Progenitor cell of endocrine pancreas (in vitro differentiated cells): ENCODE measurements around the gene DENND1A. TPM values are rescaled to one million over a fixed set of nuclear protein-coding genes. Genes with fewer than 3 reads are reported as not detected.

ENCODE experiments used
- DNase-seq: peaks from one replicate; pipeline ENCODE4 v3.0.0; 2021; ENCODE audit warnings: low spot score; ENCODE audit not compliant: unreplicated experiment
- H3K27ac Mint-ChIP-seq: 2 replicates; pipeline ENCODE4 v1.8.0; 2021; ENCODE audit warnings: mild to moderate bottlenecking, moderate library complexity, mixed read lengths
- H3K27me3 Mint-ChIP-seq: 2 replicates; pipeline ENCODE4 v1.8.0; 2021; ENCODE audit warnings: mixed read lengths
- H3K36me3 Mint-ChIP-seq: 2 replicates; pipeline ENCODE4 v1.8.0; 2022; ENCODE audit warnings: mixed read lengths; ENCODE audit not compliant: insufficient read depth
- H3K4me1 Mint-ChIP-seq: 2 replicates; pipeline ENCODE4 v1.8.0; 2021; ENCODE audit warnings: low read depth, mixed read lengths
- H3K4me3 Mint-ChIP-seq: 2 replicates; pipeline ENCODE4 v1.8.0; 2021; ENCODE audit warnings: low read depth, mild to moderate bottlenecking, moderate library complexity, mixed read lengths
- H3K9me3 Mint-ChIP-seq: 2 replicates; pipeline ENCODE4 v1.8.0; 2021; ENCODE audit warnings: low read depth, mixed read lengths
- CTCF ChIP-seq: fragments of 200-600 bp; sonication (generic); IDR thresholded peaks from one replicate; pipeline ENCODE4 v1.5.0; 2021; ENCODE audit warnings: antibody characterized with exemption, mild to moderate bottlenecking; ENCODE audit not compliant: unreplicated experiment
- total RNA-seq: library from RNA; stranded (reverse); gene quantifications from 2 replicates; pipeline ENCODE4 v1.2.1, GENCODE V29; 2021

The DENND1A gene
- total RNA-seq, 1 donor from 2014 or later = 20.1 TPM

- H3K9me3 Mint-ChIP-seq = no peaks in the 10 kb centered on the region
- peaks cover 5% of the 10 kb centered on the region for H3K36me3 Mint-ChIP-seq
- no peak for TF ChIP-seq CTCF
- peaks cover 17% of the 10 kb centered on the region for H3K27me3 Mint-ChIP-seq
- H3K4me1 Mint-ChIP-seq = no peaks in the 10 kb centered on the region
- DNase-seq = no peak
- no peak overlapping the region for H3K27ac Mint-ChIP-seq
- H3K4me3 Mint-ChIP-seq = no peak overlapping the region
Observed at GRCh38 chr9:123753016-123753415, 176.9 kb downstream of the DENND1A start.

- no peaks in the 10 kb centered on the region for H3K9me3 Mint-ChIP-seq
- TF ChIP-seq CTCF = no peak
- H3K4me3 Mint-ChIP-seq = no peak overlapping the region
- H3K4me1 Mint-ChIP-seq = no peaks in the 10 kb centered on the region
- peaks cover 13% of the 10 kb centered on the region for H3K27me3 Mint-ChIP-seq
- no peak overlapping the region for H3K27ac Mint-ChIP-seq
- peaks cover 2% of the 10 kb centered on the region for H3K36me3 Mint-ChIP-seq
- DNase-seq = no peak
Observed at GRCh38 chr9:123749580-123750202, 180.2 kb downstream of the DENND1A start.

GRCh38 chr9:123746765-123747164 lies 183.2 kb downstream of the DENND1A start:
- Mint-ChIP-seq H3K36me3 (peaks cover 2% of the 10 kb centered on the region), H3K4me1 (peaks cover 6% of the 10 kb centered on the region), H3K9me3 (no peaks in the 10 kb centered on the region), H3K27me3 (peaks cover 13% of the 10 kb centered on the region), H3K27ac (no peak overlapping the region), H3K4me3 (no peak overlapping the region)
- no peak for DNase-seq
- TF ChIP-seq CTCF = no peak

GRCh38 chr9:123745933-123746332 lies 184.0 kb downstream of the DENND1A start:
- H3K27me3 Mint-ChIP-seq = peaks cover 8% of the 10 kb centered on the region
- no peak overlapping the region for H3K27ac Mint-ChIP-seq
- H3K9me3 Mint-ChIP-seq = no peaks in the 10 kb centered on the region
- H3K4me1 Mint-ChIP-seq = peaks cover 6% of the 10 kb centered on the region
- no peak for TF ChIP-seq CTCF
- no peak for DNase-seq
- H3K36me3 Mint-ChIP-seq = no peaks in the 10 kb centered on the region
- H3K4me3 Mint-ChIP-seq = no peak overlapping the region

- TF ChIP-seq CTCF = no peak
- H3K4me1 Mint-ChIP-seq = peaks cover 6% of the 10 kb centered on the region
- DNase-seq = no peak
- no peaks in the 10 kb centered on the region for H3K36me3 Mint-ChIP-seq
- no peak overlapping the region for H3K4me3 Mint-ChIP-seq
- H3K27me3 Mint-ChIP-seq = peaks cover 7% of the 10 kb centered on the region
- H3K9me3 Mint-ChIP-seq = no peaks in the 10 kb centered on the region
- H3K27ac Mint-ChIP-seq = no peak overlapping the region
Observed at GRCh38 chr9:123745451-123745850, 184.5 kb downstream of the DENND1A start.
